DMS114 treated with DMSO at 0.1 percent for 48 hours (cell line): ENCODE measurements around the gene GABRD.

ENCODE experiments used
- DNase-seq: peaks from one replicate; lab custom pipeline; 2025; ENCODE audit not compliant: unreplicated experiment; lab: John Stamatoyannopoulos, UW

Gene GABRD

GRCh38 chr1:1985375-1986050 lies 33.6 kb upstream of the GABRD start:
- no peak for DNase-seq

GRCh38 chr1:1986451-1987141 lies 32.5 kb upstream of the GABRD start:
- DNase-seq = no peak

GRCh38 chr1:1987142-1987510 lies 32.0 kb upstream of the GABRD start:
- DNase-seq = no peak

GRCh38 chr1:1988061-1988945 lies 30.8 kb upstream of the GABRD start:
- DNase-seq = no peak

GRCh38 chr1:1989102-1989542 lies 30.0 kb upstream of the GABRD start:
- DNase-seq = no peak

- no peak for DNase-seq
These were observed 29.4 kb upstream of the GABRD start for GRCh38 chr1:1989789-1990188.

- no peak for DNase-seq
These were observed 28.9 kb upstream of the GABRD start for GRCh38 chr1:1990222-1990621.

GRCh38 chr1:1994536-1994935 lies 24.6 kb upstream of the GABRD start:
- no peak for DNase-seq

- DNase-seq = no peak
These were observed 22.9 kb upstream of the GABRD start for GRCh38 chr1:1996207-1996651.

GRCh38 chr1:1997576-1997975 lies 21.6 kb upstream of the GABRD start:
- DNase-seq = no peak

GRCh38 chr1:2000432-2000831 lies 18.7 kb upstream of the GABRD start:
- DNase-seq = no peak

- no peak for DNase-seq
These were observed 18.3 kb upstream of the GABRD start for GRCh38 chr1:2000850-2001249.

GRCh38 chr1:2001773-2002411 lies 17.3 kb upstream of the GABRD start:
- peak; percentile 14 for DNase-seq

- DNase-seq = peak; percentile 26
These were observed 15.5 kb upstream of the GABRD start, which contains the start of gene CFAP74 for GRCh38 chr1:2003541-2004131. Gene CFAP74 (minus strand): TSS chr1:2003786. CDS start chr1:1990956, 12,830 bp downstream.

- DNase-seq = no peak
These were observed 14.3 kb upstream of the GABRD start for GRCh38 chr1:2004856-2005255.

GRCh38 chr1:2009101-2010053 lies 9.8 kb upstream of the GABRD start:
- DNase-seq = no peak

GRCh38 chr1:2014181-2014580 lies 5.0 kb upstream of the GABRD start:
- DNase-seq = no peak

GRCh38 chr1:2014741-2015735 lies 4.1 kb upstream of the GABRD start:
- no peak for DNase-seq
